SK-N-SH (cell line): Measurements from ENCODE around the gene FFAR2. TPM values are rescaled to one million over a fixed set of nuclear protein-coding genes. Genes with fewer than 3 reads are reported as not detected.

Source experiments
- CTCF ChIA-PET: fragments of 300-600, 350-600 bp; formaldehyde crosslinking; extraction: SDS; loops from one replicate; lab custom pipeline; 2021; lab: Yijun Ruan, JAX
- POLR2A ChIA-PET: fragments of 350-600 bp; sonication (Branson Sonifier 250); formaldehyde crosslinking; extraction: SDS; loops from one replicate; lab custom pipeline; 2020; ENCODE audit warnings: antibody characterized with exemption, inconsistent platforms; lab: Yijun Ruan, JAX
- DNase-seq: peaks from one replicate; pipeline ENCODE4 v3.0.0; 2012
- H2AFZ ChIP-seq: fragments of 200-600 bp; sonication (generic); 2 replicates; pipeline ENCODE4 v1.8.1; 2016; ENCODE audit warnings: antibody characterized with exemption, mild to moderate bottlenecking, low read depth
- H3F3A ChIP-seq: fragments of 200-600 bp; sonication (generic); replicated peaks from 2 replicates; pipeline ENCODE3; 2016; ENCODE audit warnings: antibody characterized with exemption, mild to moderate bottlenecking; ENCODE audit not compliant: insufficient read depth
- H3K27ac ChIP-seq, 2 experiments: fragments of 200-500 bp in 1 of 2; fragments of 200-600 bp in 1 of 2; sonication (Bioruptor generic) in 1 of 2; sonication (generic), shearing (Covaris generic) in 1 of 2; 2 replicates each; pipeline versions ENCODE4 v1.5.1 to v1.6.1; 2014 to 2016; ENCODE audit warnings: low read depth in 2 of 2, inconsistent platforms in 1 of 2, low read length in 1 of 2, mild to moderate bottlenecking in 1 of 2, mixed read lengths in 1 of 2
- H3K27me3 ChIP-seq: fragments of 200-600 bp; sonication (generic), shearing (Covaris generic); 2 replicates; pipeline ENCODE4 v1.6.1; 2016; ENCODE audit warnings: mixed run types; ENCODE audit not compliant: insufficient read depth
- H3K36me3 ChIP-seq, 2 experiments: fragments of 200-500 bp in 1 of 2; fragments of 200-600 bp in 1 of 2; sonication (Bioruptor generic) in 1 of 2; sonication (generic) in 1 of 2; replicated peaks in 1 of 2; 2 replicates each; pipeline versions ENCODE3 to v1.5.1; 2014 to 2016; ENCODE audit warnings: low read length in 1 of 2, mild to moderate bottlenecking in 1 of 2; ENCODE audit not compliant: insufficient read depth in 2 of 2, control insufficient read depth in 1 of 2
- H3K4me1 ChIP-seq, 2 experiments: fragments of 200-500 bp in 1 of 2; fragments of 200-600 bp in 1 of 2; sonication (Bioruptor generic) in 1 of 2; sonication (generic), shearing (Covaris generic) in 1 of 2; 2 replicates each; pipeline versions ENCODE4 v1.5.1 to v1.6.1; 2014 to 2016; ENCODE audit warnings: low read depth in 1 of 2, low read length in 1 of 2, mixed run types in 1 of 2; ENCODE audit not compliant: insufficient read depth in 2 of 2, control insufficient read depth in 1 of 2
- H3K4me2 ChIP-seq: fragments of 200-600 bp; sonication (generic), shearing (Covaris generic); 2 replicates; pipeline ENCODE4 v1.6.1; 2017; ENCODE audit warnings: mixed run types
- H3K4me3 ChIP-seq, 2 experiments: fragments of 200-500 bp in 1 of 2; fragments of 200-600 bp in 1 of 2; sonication (Bioruptor generic) in 1 of 2; sonication (generic), shearing (Covaris generic) in 1 of 2; 2 replicates each; pipeline versions ENCODE4 v1.5.1 to v1.8.1; 2014 to 2016; ENCODE audit warnings: low read depth in 2 of 2, inconsistent platforms in 1 of 2, low read length in 1 of 2, mild to moderate bottlenecking in 1 of 2, mixed read lengths in 1 of 2, moderate library complexity in 1 of 2
- H3K79me2 ChIP-seq: fragments of 200-600 bp; sonication (generic); 2 replicates; pipeline ENCODE4 v1.8.1; 2017; ENCODE audit warnings: mild to moderate bottlenecking; ENCODE audit not compliant: insufficient read depth
- H3K9ac ChIP-seq: fragments of 200-600 bp; sonication (generic); 2 replicates; pipeline ENCODE4 v1.6.1; 2017; ENCODE audit warnings: mixed run types
- H3K9me2 ChIP-seq: fragments of 200-600 bp; sonication (generic); 2 replicates; pipeline ENCODE4 v1.6.1; 2017; ENCODE audit warnings: mixed run types
- H3K9me3 ChIP-seq: fragments of 200-600 bp; sonication (generic); 2 replicates; pipeline ENCODE4 v1.6.1; 2017; ENCODE audit warnings: mixed run types, mild to moderate bottlenecking, moderate library complexity
- H4K20me1 ChIP-seq: fragments of 200-600 bp; sonication (generic); 2 replicates; pipeline ENCODE4 v1.6.1; 2017; ENCODE audit warnings: mild to moderate bottlenecking, mixed run types; ENCODE audit not compliant: insufficient read depth
- ELF1 ChIP-seq: IDR thresholded peaks from 2 replicates; pipeline ENCODE4 v1.4.0; 2012
- EP300 ChIP-seq, 2 experiments: IDR thresholded peaks; 2 replicates each; pipeline versions ENCODE4 v1.4.0 to v1.6.1; 2012; ENCODE audit warnings: borderline replicate concordance in 1 of 2, low read depth in 1 of 2, low read length in 1 of 2
- EZH2phosphoT487 ChIP-seq: fragments of 200-600 bp; sonication (generic); IDR thresholded peaks from 2 replicates; pipeline ENCODE4 v1.6.1; 2017; ENCODE audit warnings: low read depth, mixed run types, mild to moderate bottlenecking, antibody characterized with exemption, moderate library complexity, borderline replicate concordance
- FOSL2 ChIP-seq: IDR thresholded peaks from 2 replicates; pipeline ENCODE4 v1.4.0; 2012; ENCODE audit warnings: low read depth, mild to moderate bottlenecking, moderate library complexity, borderline replicate concordance
- FOXM1 ChIP-seq: IDR thresholded peaks from 2 replicates; pipeline ENCODE4 v1.4.0; 2012; ENCODE audit warnings: low read depth, mild to moderate bottlenecking
- IRF3 ChIP-seq: fragments of 150-350 bp; IDR thresholded peaks from 2 replicates; pipeline ENCODE4 v1.6.1; 2016; ENCODE audit warnings: mild to moderate bottlenecking, low read depth, low read length
- JUND ChIP-seq: IDR thresholded peaks from 2 replicates; pipeline ENCODE4 v1.4.0; 2012
- MAX ChIP-seq: IDR thresholded peaks from 2 replicates; pipeline ENCODE4 v1.4.0; 2012; ENCODE audit warnings: low read depth
- MEF2A ChIP-seq: IDR thresholded peaks from 2 replicates; pipeline ENCODE4 v1.4.0; 2012; ENCODE audit warnings: low read depth, borderline replicate concordance
- MXI1 ChIP-seq: IDR thresholded peaks from 2 replicates; pipeline ENCODE4 v1.6.1; 2012; ENCODE audit warnings: mild to moderate bottlenecking, low read depth, low read length, improper control_type of control experiment
- NFIC ChIP-seq: IDR thresholded peaks from 2 replicates; pipeline ENCODE4 v1.4.0; 2012; ENCODE audit warnings: borderline replicate concordance
- NRF1 ChIP-seq: IDR thresholded peaks from 2 replicates; pipeline ENCODE4 v1.6.1; 2012; ENCODE audit warnings: low read depth, mild to moderate bottlenecking, low read length
- POLR2AphosphoS5 ChIP-seq: IDR thresholded peaks from 2 replicates; pipeline ENCODE4 v1.6.1; 2012; ENCODE audit warnings: low read depth, low read length
- RCOR1 ChIP-seq: fragments of 150-350 bp; IDR thresholded peaks from 2 replicates; pipeline ENCODE4 v1.6.1; 2017; ENCODE audit warnings: antibody characterized with exemption, low read length
- RFX5 ChIP-seq: IDR thresholded peaks from 2 replicates; pipeline ENCODE4 v1.6.1; 2012; ENCODE audit warnings: mild to moderate bottlenecking, improper control_type of control experiment, low read length
- SIN3A ChIP-seq: IDR thresholded peaks from 2 replicates; pipeline ENCODE4 v1.6.1; 2012; ENCODE audit warnings: low read depth, mild to moderate bottlenecking, low read length, moderate library complexity, borderline replicate concordance
- TAF1 ChIP-seq: IDR thresholded peaks from 2 replicates; pipeline ENCODE4 v1.6.1; 2012; ENCODE audit warnings: low read depth, mild to moderate bottlenecking, low read length, moderate library complexity, borderline replicate concordance
- USF1 ChIP-seq: IDR thresholded peaks from 2 replicates; pipeline ENCODE4 v1.4.0; 2012; ENCODE audit warnings: low read depth, borderline replicate concordance
- YY1 ChIP-seq: IDR thresholded peaks from 2 replicates; pipeline ENCODE4 v1.4.0; 2012; ENCODE audit warnings: low read depth, mild to moderate bottlenecking
- WGBS: methylation state at CpG from one replicate; pipeline ENCODE4 v1.1.6; 2017; ENCODE audit warnings: low lambda C conversion rate; 5-methylcytosine and 5-hydroxymethylcytosine counted together
- polyA plus RNA-seq, 3 experiments: library from polyadenylated mRNA; depleted of rRNA; stranded (reverse); fragments of >200 nt; gene quantifications; 2 replicates each; pipeline ENCODE4 v1.2.3, GENCODE V29; 2012

The FFAR2 gene
- polyA plus RNA-seq, 1 of the 3 experiments (the other 2 are of a cell fraction) = not detected

GRCh38 chr19:35484252-35485036, 36.4 kb downstream of the FFAR2 start:
- no peaks in the 10 kb centered on the region for H3K79me2 ChIP-seq
- 15% methylated on average over 7 of the region's 7 CpGs for WGBS
- no peaks in the 10 kb centered on the region for H4K20me1 ChIP-seq
- peaks cover 59% of the 10 kb centered on the region for H3K27me3 ChIP-seq
- H3K4me3 ChIP-seq = no peak overlapping the region
- ChIA-PET CTCF (interaction anchor here (1.0 to 4.5 kb wide), 2 partner anchors 11 to 131 kb away, joined by 5 to 40 read pairs; no protein-coding TSS in a partner anchor), POLR2A (no interaction called here)
- H3K9me2 ChIP-seq = no peaks in the 10 kb centered on the region
- H3K4me2 ChIP-seq = no peak overlapping the region
- H3K9ac ChIP-seq = no peak overlapping the region
- H3F3A ChIP-seq = no peaks in the 10 kb centered on the region
- no peak for DNase-seq
- TF ChIP-seq RCOR1 (no peak), MXI1 (no peak), MAX (no peak), USF1 (no peak), EZH2phosphoT487 (no peak), IRF3 (no peak), SIN3A (no peak), EP300 (IDR thresholded peaks at IDR 0.05; ENCODE audit: borderline replicate concordance in 1 of 2, low read depth in 1 of 2, low read length in 1 of 2) (no peak), FOSL2 (no peak), TAF1 (no peak), YY1 (no peak), POLR2AphosphoS5 (no peak), FOXM1 (no peak)
- no peaks in the 10 kb centered on the region for H3K9me3 ChIP-seq
- H3K36me3 ChIP-seq = no peaks in the 10 kb centered on the region
- no peak overlapping the region for H3K27ac ChIP-seq
- no peaks in the 10 kb centered on the region; a peak in 1 of 4 replicates for H3K4me1 ChIP-seq
- no peak overlapping the region for H2AFZ ChIP-seq

GRCh38 chr19:35486268-35486708, 38.2 kb downstream of the FFAR2 start:
- Histone ChIP-seq H3K36me3 (no peaks in the 10 kb centered on the region), H3K4me3 (no peak overlapping the region), H3K9me3 (no peaks in the 10 kb centered on the region), H3K9me2 (no peaks in the 10 kb centered on the region), H3K27me3 (peaks cover 63% of the 10 kb centered on the region), H3K27ac (no peak overlapping the region), H3K9ac (no peak overlapping the region), H3K79me2 (no peaks in the 10 kb centered on the region), H3F3A (no peaks in the 10 kb centered on the region), H2AFZ (no peak overlapping the region), H3K4me1 (no peaks in the 10 kb centered on the region; a peak in 1 of 4 replicates)
- no peak for DNase-seq
- ChIA-PET POLR2A (no interaction called here), CTCF (interaction anchor here (0.7 to 4.5 kb wide), 5 partner anchors 9 to 133 kb away, joined by 3 to 40 read pairs (median 11); no protein-coding TSS in a partner anchor)
- TF ChIP-seq RFX5 = no peak
- TF ChIP-seq NFIC = no peak
- no peak for TF ChIP-seq MEF2A
- no peak for TF ChIP-seq FOXM1
- TF ChIP-seq NRF1 = no peak
- no peak for TF ChIP-seq MAX
- TF ChIP-seq FOSL2 = no peak
- no peak for TF ChIP-seq EZH2phosphoT487
- no peak for TF ChIP-seq JUND
- TF ChIP-seq ELF1 = no peak
- TF ChIP-seq SIN3A = no peak
- TF ChIP-seq, all 33 proteins: peak for 0
- Histone ChIP-seq H3K4me2 (no peak overlapping the region), H4K20me1 (no peaks in the 10 kb centered on the region)
- 11% methylated on average over 3 of the region's 3 CpGs for WGBS
